A549 (cell line): ENCODE results near the gene PTRH1. TPM values are rescaled to one million over a fixed set of nuclear protein-coding genes. Genes with fewer than 3 reads are reported as not detected.

Source experiments
- ATAC-seq, 2 experiments: fragments of 200-7000 bp in 1 of 2; fragments of >200 bp in 1 of 2; cut with Nextera tagmentation in 1 of 2; cut with Tn5 transposase in 1 of 2; 3 replicates each; pipeline versions ENCODE4 v1.8.0 to v1.9.1; 2018 to 2020; ENCODE audit warnings: mild to moderate bottlenecking in 1 of 2, moderate library complexity in 1 of 2
- CTCF ChIA-PET: fragments of 300-600 bp; sonication (Branson Sonifier 250); formaldehyde crosslinking; extraction: SDS; loops from one replicate; lab custom pipeline; 2021; ENCODE audit warnings: antibody characterized with exemption, inconsistent platforms; lab: Yijun Ruan, JAX
- POLR2A ChIA-PET: fragments of 350-600 bp; formaldehyde crosslinking; extraction: SDS; loops from one replicate; lab custom pipeline; 2021; ENCODE audit warnings: antibody characterized with exemption, inconsistent platforms; lab: Yijun Ruan, JAX
- DNase-seq, 2 experiments: peaks; one replicate each; pipeline versions ENCODE4 v3.0.0 to v3.0.0-alpha.2; 2011 to 2016; ENCODE audit warnings: low read depth in 1 of 2, low spot score in 1 of 2
- FAIRE-seq: peaks from 2 replicates; lab custom pipeline; 2011; peaks lifted over from hg19 to GRCh38; lab: Jason Lieb, UNC
- H3K27ac ChIP-seq, 2 experiments: fragments of >200 bp; sonication (Bioruptor Twin); formaldehyde crosslinking; 3 replicates each; pipeline ENCODE4 v1.5.1; 2016 to 2017
- H3K4me1 ChIP-seq: fragments of >200 bp; sonication (Bioruptor Twin); formaldehyde crosslinking; 3 replicates; pipeline ENCODE4 v1.6.1; 2016
- H3K4me2 ChIP-seq: fragments of >200 bp; sonication (Bioruptor Twin); formaldehyde crosslinking; 3 replicates; pipeline ENCODE4 v1.6.1; 2016
- H3K4me3 ChIP-seq: fragments of >200 bp; sonication (Bioruptor Twin); formaldehyde crosslinking; 3 replicates; pipeline ENCODE4 v1.5.1; 2016
- H3K9me3 ChIP-seq: fragments of >200 bp; sonication (Bioruptor Twin); formaldehyde crosslinking; 3 replicates; pipeline ENCODE4 v1.6.1; 2016
- BHLHE40 ChIP-seq: IDR thresholded peaks from 2 replicates; pipeline ENCODE4 v1.6.1; 2012; ENCODE audit warnings: low read depth, low read length, inconsistent platforms
- CBX2 ChIP-seq: fragments of 200-600 bp; sonication (generic); IDR thresholded peaks from 2 replicates; pipeline ENCODE4 v1.6.1; 2016; ENCODE audit warnings: low read depth, mild to moderate bottlenecking, borderline replicate concordance
- EHF ChIP-seq: fragments of 250-450 bp; sonication (Bioruptor Pico); IDR thresholded peaks from 2 replicates; pipeline ENCODE4 v1.5.0; 2020; ENCODE audit warnings: mild to moderate bottlenecking
- ELK1 ChIP-seq: fragments of 150-350 bp; IDR thresholded peaks from 2 replicates; pipeline ENCODE4 v1.6.1; 2014; ENCODE audit warnings: low read depth, mild to moderate bottlenecking, low read length
- FOXS1 ChIP-seq: fragments of 250-450 bp; sonication (Bioruptor Pico); IDR thresholded peaks from 2 replicates; pipeline ENCODE4 v1.5.0; 2020; ENCODE audit warnings: mild to moderate bottlenecking, moderate library complexity
- GATA3 ChIP-seq: IDR thresholded peaks from 2 replicates; pipeline ENCODE4 v1.6.1; 2012; ENCODE audit warnings: borderline replicate concordance
- HEYL ChIP-seq: fragments of 250-450 bp; sonication (Bioruptor Pico); IDR thresholded peaks from 2 replicates; pipeline ENCODE4 v1.8.0; 2021; ENCODE audit warnings: mild to moderate bottlenecking, moderate library complexity
- HOXA7 ChIP-seq: fragments of 250-450 bp; sonication (Bioruptor Pico); IDR thresholded peaks from 2 replicates; pipeline ENCODE4 v1.5.0; 2020; ENCODE audit warnings: mild to moderate bottlenecking, moderate library complexity
- HOXB13 ChIP-seq: fragments of 250-450 bp; sonication (Bioruptor Pico); IDR thresholded peaks from 2 replicates; pipeline ENCODE4 v1.5.0; 2020; ENCODE audit warnings: low read depth, mild to moderate bottlenecking, moderate library complexity
- JUN ChIP-seq, 2 experiments: fragments of >200 bp; sonication (Bioruptor Twin); formaldehyde crosslinking; IDR thresholded peaks; 2 replicates in 1 of 2; 3 replicates in 1 of 2; pipeline ENCODE4 v1.6.1; 2016 to 2017
- JUNB ChIP-seq: fragments of >200 bp; sonication (Bioruptor Twin); formaldehyde crosslinking; IDR thresholded peaks from 2 replicates; pipeline ENCODE4 v1.6.1; 2016
- NFE2L2 ChIP-seq: fragments of 150-350 bp; conservative IDR thresholded peaks from 2 replicates; pipeline ENCODE4 v1.6.1; 2014; ENCODE audit warnings: low read length
- PBX3 ChIP-seq: IDR thresholded peaks from 2 replicates; pipeline ENCODE4 v1.6.1; 2012
- POLR2A ChIP-seq: IDR thresholded peaks from 2 replicates; pipeline ENCODE4 v1.6.1; 2012; ENCODE audit warnings: mild to moderate bottlenecking, low read length
- RAD21 ChIP-seq, 2 experiments: fragments of >200 bp in 1 of 2; sonication (Bioruptor Twin) in 1 of 2; formaldehyde crosslinking in 1 of 2; IDR thresholded peaks in 1 of 2; conservative IDR thresholded peaks in 1 of 2; 2 replicates in 1 of 2; 3 replicates in 1 of 2; pipeline ENCODE4 v1.6.1; 2012 to 2018; ENCODE audit warnings: inconsistent platforms in 1 of 2
- RARB ChIP-seq: fragments of 250-450 bp; sonication (Bioruptor Pico); IDR thresholded peaks from 2 replicates; pipeline ENCODE4 v1.8.0; 2021; ENCODE audit warnings: mild to moderate bottlenecking, moderate library complexity
- RFX5 ChIP-seq: fragments of 450-650 bp; IDR thresholded peaks from 2 replicates; pipeline ENCODE4 v1.7.1; 2014; ENCODE audit warnings: antibody characterized with exemption, mild to moderate bottlenecking, moderate library complexity
- RNF2 ChIP-seq: fragments of 200-600 bp; sonication (generic); IDR thresholded peaks from 2 replicates; pipeline ENCODE4 v1.6.1; 2016; ENCODE audit warnings: low read depth, mild to moderate bottlenecking, antibody characterized with exemption, moderate library complexity, borderline replicate concordance
- USF2 ChIP-seq: fragments of 450-650 bp; IDR thresholded peaks from 2 replicates; pipeline ENCODE4 v1.6.1; 2014; ENCODE audit warnings: antibody characterized with exemption
- ZFP36 ChIP-seq: fragments of 450-650 bp; IDR thresholded peaks from 2 replicates; pipeline ENCODE4 v1.6.1; 2014; ENCODE audit warnings: borderline replicate concordance; ENCODE audit not compliant: partially characterized antibody
- WGBS: methylation state at CpG from one replicate; pipeline ENCODE4 v1.1.6; 2017; ENCODE audit errors: missing lambda C conversion rate; 5-methylcytosine and 5-hydroxymethylcytosine counted together
- polyA plus RNA-seq, 4 experiments: library from polyadenylated mRNA; depleted of rRNA in 3 of 4; stranded (reverse); fragments of >200 nt; fragmentation: RNase III in 1 of 4; extraction: RNeasy Plus Mini Kit Qiagen cat#74134 plus additional on column Dnase treatment in 1 of 4; gene quantifications; 2 replicates in 3 of 4; 3 replicates in 1 of 4; pipeline ENCODE4 v1.2.3, GENCODE V29; 2011 to 2017
- TF ChIP-seq, protein P1 (sequence below): fragments of 200-600 bp; sonication (generic); IDR thresholded peaks from 2 replicates; pipeline ENCODE4 v1.6.1; 2016; ENCODE audit warnings: antibody characterized with exemption, mild to moderate bottlenecking, moderate library complexity
- TF ChIP-seq, protein P2 (sequence below): fragments of 250-450 bp; sonication (Bioruptor Pico); IDR thresholded peaks from 2 replicates; pipeline ENCODE4 v1.5.0; 2020; ENCODE audit warnings: low read depth, mild to moderate bottlenecking, moderate library complexity

Gene PTRH1
- polyA plus RNA-seq, 2 of the 4 experiments (the other 2 are of a cell fraction): 5.1 to 11.4 TPM

DNA sequence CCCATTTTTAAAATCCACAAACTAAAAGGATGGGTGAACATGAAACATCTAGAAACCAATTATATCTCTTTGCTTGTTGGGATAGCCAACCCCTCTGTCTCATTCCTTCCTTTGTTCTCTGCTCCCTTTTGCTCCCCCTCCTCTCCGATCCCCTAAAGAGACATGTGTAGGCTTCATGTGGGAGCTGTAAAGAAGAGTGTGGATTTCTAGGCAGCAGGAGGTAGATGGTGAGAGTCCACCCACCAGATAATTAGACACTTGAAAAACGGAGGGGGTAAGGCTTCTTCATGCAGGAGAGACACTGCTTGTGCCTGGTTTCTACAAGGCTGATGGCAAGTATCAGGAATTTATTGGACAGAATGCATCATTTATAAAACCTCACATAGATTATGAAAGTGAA is 36.0 kb downstream of the PTRH1 start:
- POLR2A ChIA-PET: no interaction called here
- ATAC-seq: no peak
- FAIRE-seq: no peak

DNA sequence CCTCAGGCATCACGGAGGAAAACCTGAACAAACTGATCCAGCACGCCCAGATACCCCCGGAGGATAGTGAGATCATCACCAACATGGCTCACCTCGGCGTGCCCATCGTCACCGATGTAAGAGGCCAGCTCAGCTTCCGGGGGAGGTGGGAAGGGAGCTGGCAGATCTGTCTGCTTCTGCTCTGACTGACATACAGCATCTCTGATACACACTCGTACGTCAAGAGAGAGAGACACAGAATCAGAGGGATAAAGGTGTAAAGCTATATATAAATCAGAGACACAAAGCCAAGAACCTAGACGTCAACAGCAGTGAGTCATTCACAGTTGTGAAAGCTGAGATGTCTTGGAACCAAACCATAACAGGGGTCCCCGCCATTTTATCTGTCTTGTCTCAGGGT is 38.8 kb downstream of the PTRH1 start:
- Histone ChIP-seq H3K9me3 (no peaks in the 10 kb centered on the region), H3K4me1 (no peaks in the 10 kb centered on the region), H3K4me2 (no peak overlapping the region), H3K27ac (no peak overlapping the region), H3K4me3 (no peak overlapping the region)
- DNase-seq (no peak), ATAC-seq (no peak), FAIRE-seq (no peak)
- no peak for TF ChIP-seq JUNB
- TF ChIP-seq NFE2L2: no peak
- no peak for TF ChIP-seq RARB (CRISPR knock-in tag)
- TF ChIP-seq, protein P1, sequence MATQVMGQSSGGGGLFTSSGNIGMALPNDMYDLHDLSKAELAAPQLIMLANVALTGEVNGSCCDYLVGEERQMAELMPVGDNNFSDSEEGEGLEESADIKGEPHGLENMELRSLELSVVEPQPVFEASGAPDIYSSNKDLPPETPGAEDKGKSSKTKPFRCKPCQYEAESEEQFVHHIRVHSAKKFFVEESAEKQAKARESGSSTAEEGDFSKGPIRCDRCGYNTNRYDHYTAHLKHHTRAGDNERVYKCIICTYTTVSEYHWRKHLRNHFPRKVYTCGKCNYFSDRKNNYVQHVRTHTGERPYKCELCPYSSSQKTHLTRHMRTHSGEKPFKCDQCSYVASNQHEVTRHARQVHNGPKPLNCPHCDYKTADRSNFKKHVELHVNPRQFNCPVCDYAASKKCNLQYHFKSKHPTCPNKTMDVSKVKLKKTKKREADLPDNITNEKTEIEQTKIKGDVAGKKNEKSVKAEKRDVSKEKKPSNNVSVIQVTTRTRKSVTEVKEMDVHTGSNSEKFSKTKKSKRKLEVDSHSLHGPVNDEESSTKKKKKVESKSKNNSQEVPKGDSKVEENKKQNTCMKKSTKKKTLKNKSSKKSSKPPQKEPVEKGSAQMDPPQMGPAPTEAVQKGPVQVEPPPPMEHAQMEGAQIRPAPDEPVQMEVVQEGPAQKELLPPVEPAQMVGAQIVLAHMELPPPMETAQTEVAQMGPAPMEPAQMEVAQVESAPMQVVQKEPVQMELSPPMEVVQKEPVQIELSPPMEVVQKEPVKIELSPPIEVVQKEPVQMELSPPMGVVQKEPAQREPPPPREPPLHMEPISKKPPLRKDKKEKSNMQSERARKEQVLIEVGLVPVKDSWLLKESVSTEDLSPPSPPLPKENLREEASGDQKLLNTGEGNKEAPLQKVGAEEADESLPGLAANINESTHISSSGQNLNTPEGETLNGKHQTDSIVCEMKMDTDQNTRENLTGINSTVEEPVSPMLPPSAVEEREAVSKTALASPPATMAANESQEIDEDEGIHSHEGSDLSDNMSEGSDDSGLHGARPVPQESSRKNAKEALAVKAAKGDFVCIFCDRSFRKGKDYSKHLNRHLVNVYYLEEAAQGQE: no peak
- no peak for TF ChIP-seq CBX2
- TF ChIP-seq GATA3: no peak
- no peak for TF ChIP-seq JUN (IDR thresholded peaks at IDR 0.05)
- no peak for TF ChIP-seq PBX3
- TF ChIP-seq BHLHE40: no peak
- TF ChIP-seq HOXA7: no peak
- no peak for TF ChIP-seq HEYL (CRISPR knock-in tag)
- TF ChIP-seq RFX5: no peak
- TF ChIP-seq RAD21 (conservative IDR thresholded peaks at IDR 0.05 in 1 of 2, IDR thresholded peaks at IDR 0.05 in 1 of 2): no peak
- POLR2A ChIA-PET: no interaction called here
- CTCF ChIA-PET: interaction anchor here (1.0 to 1.3 kb wide), 3 partner anchors 22 to 87 kb away, joined by 3 to 4 read pairs (median 3); partner anchors contain the start of gene TOR2A
- 76% methylated on average over 12 of the region's 12 CpGs for WGBS

More for the DNA sequence above, 36.0 kb downstream of the PTRH1 start:
- Histone ChIP-seq H3K4me2 (no peak overlapping the region), H3K9me3 (no peaks in the 10 kb centered on the region)
- TF ChIP-seq POLR2A: no peak
- TF ChIP-seq CBX2: no peak
- TF ChIP-seq HOXB13 (CRISPR knock-in tag): no peak
- no peak for TF ChIP-seq JUN (IDR thresholded peaks at IDR 0.05)
- TF ChIP-seq, protein P2, sequence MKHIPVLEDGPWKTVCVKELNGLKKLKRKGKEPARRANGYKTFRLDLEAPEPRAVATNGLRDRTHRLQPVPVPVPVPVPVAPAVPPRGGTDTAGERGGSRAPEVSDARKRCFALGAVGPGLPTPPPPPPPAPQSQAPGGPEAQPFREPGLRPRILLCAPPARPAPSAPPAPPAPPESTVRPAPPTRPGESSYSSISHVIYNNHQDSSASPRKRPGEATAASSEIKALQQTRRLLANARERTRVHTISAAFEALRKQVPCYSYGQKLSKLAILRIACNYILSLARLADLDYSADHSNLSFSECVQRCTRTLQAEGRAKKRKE (CRISPR knock-in tag): no peak
- no peak for TF ChIP-seq RNF2
- TF ChIP-seq ELK1: no peak
- TF ChIP-seq NFE2L2: no peak
- no peak for TF ChIP-seq USF2
- TF ChIP-seq FOXS1 (CRISPR knock-in tag): no peak
- TF ChIP-seq ZFP36: no peak
- no peak for TF ChIP-seq EHF (CRISPR knock-in tag)
- TF ChIP-seq, all 56 proteins: peak for 0
- peaks cover 2% of the 10 kb centered on the region; the same call in 2 of the 3 replicates for H3K4me1 ChIP-seq
- no peak for DNase-seq
- no peak overlapping the region for H3K4me3 ChIP-seq
- H3K27ac ChIP-seq: no peak overlapping the region
- CTCF ChIA-PET: interaction anchor here (1.0 to 3.2 kb wide), 4 partner anchors 49 to 242 kb away, joined by 3 to 12 read pairs (median 4); partner anchors contain the start of gene TOR2A
- 54% methylated on average over 2 of the region's 2 CpGs for WGBS
